Stimulated activated CD4-positive, alpha-beta T cell treated with anti-CD3 and anti-CD28 coated beads, TNF-alpha, amount 100 ng/mL, for 24 hours (primary cell): ENCODE data around the gene NNAT.

Source experiments
- DNase-seq, 3 experiments: peaks; one replicate each; pipeline ENCODE4 v3.0.0-alpha.2; 2020; ENCODE audit warnings: low read depth in 3 of 3

The NNAT gene

GRCh38 chr20:37566590-37567330 lies 45.7 kb downstream of the NNAT start:
- no peak for DNase-seq

GRCh38 chr20:37567331-37567665 lies 46.2 kb downstream of the NNAT start:
- DNase-seq, result no peak

- no peak for DNase-seq
Measured at GRCh38 chr20:37567671-37568588, 46.9 kb downstream of the NNAT start.

- DNase-seq, result no peak
Measured at GRCh38 chr20:37570419-37570818, 49.4 kb downstream of the NNAT start.

GRCh38 chr20:37571033-37571432 lies 50.0 kb downstream of the NNAT start:
- no peak for DNase-seq
